ENCODE measurements around the gene LIN54. TPM values are rescaled to one million over a fixed set of nuclear protein-coding genes. Genes with fewer than 3 reads are reported as not detected.
A peak's percentile ranks its signal among the peaks of the same experiment; 100 is the strongest.

Gene LIN54
- total RNA-seq, 1 donor from 2014 or later: 11.1 TPM

GRCh38 chr4:82890528-82890900 lies 120.1 kb downstream of the LIN54 start:
- Mint-ChIP-seq H3K4me1 (ENCODE audit: low read depth, unreplicated experiment) (peaks cover 21% of the 10 kb centered on the region), H3K27ac (ENCODE audit: unreplicated experiment) (peak overlapping the region; percentile 98), H3K27me3 (ENCODE audit: low read depth, unreplicated experiment) (no peaks in the 10 kb centered on the region), H3K4me3 (ENCODE audit: unreplicated experiment) (peak overlapping the region; percentile 96), H3K9me3 (ENCODE audit: unreplicated experiment) (no peaks in the 10 kb centered on the region), H3K36me3 (ENCODE audit: low read depth, unreplicated experiment) (peaks cover 18% of the 10 kb centered on the region)
- no peak for DNase-seq (ENCODE audit: low read depth)
- no peak for FAIRE-seq
- H3K4me2 ChIP-seq (ENCODE audit: low read length): peak overlapping the region; percentile 89
- peak overlapping the region; percentile 94 for H3K4me3 ChIP-seq (ENCODE audit: insufficient read depth, low read depth, low read length)
- peak overlapping the region; percentile 100 for H3K9ac ChIP-seq (ENCODE audit: low read length)
- H2AFZ ChIP-seq (ENCODE audit: low read depth, low read length): peak overlapping the region; percentile 51
- peaks cover 20% of the 10 kb centered on the region for H3K36me3 ChIP-seq (ENCODE audit: insufficient read depth, low read length)
- peaks cover 15% of the 10 kb centered on the region for H3K4me1 ChIP-seq (ENCODE audit: insufficient read depth, low read length)
- peak overlapping the region; percentile 99 for H3K27ac ChIP-seq (ENCODE audit: low read depth, low read length)
- H3K9me3 ChIP-seq (ENCODE audit: insufficient read depth, low read depth, low read length): no peaks in the 10 kb centered on the region
- no peaks in the 10 kb centered on the region for H3K27me3 ChIP-seq (ENCODE audit: insufficient read depth, low read length)
- peaks cover 35% of the 10 kb centered on the region for H4K20me1 ChIP-seq (ENCODE audit: insufficient read depth, low read length)
- H3K79me2 ChIP-seq (ENCODE audit: insufficient read depth, low read length): peaks cover 84% of the 10 kb centered on the region
- TF ChIP-seq, protein P1, sequence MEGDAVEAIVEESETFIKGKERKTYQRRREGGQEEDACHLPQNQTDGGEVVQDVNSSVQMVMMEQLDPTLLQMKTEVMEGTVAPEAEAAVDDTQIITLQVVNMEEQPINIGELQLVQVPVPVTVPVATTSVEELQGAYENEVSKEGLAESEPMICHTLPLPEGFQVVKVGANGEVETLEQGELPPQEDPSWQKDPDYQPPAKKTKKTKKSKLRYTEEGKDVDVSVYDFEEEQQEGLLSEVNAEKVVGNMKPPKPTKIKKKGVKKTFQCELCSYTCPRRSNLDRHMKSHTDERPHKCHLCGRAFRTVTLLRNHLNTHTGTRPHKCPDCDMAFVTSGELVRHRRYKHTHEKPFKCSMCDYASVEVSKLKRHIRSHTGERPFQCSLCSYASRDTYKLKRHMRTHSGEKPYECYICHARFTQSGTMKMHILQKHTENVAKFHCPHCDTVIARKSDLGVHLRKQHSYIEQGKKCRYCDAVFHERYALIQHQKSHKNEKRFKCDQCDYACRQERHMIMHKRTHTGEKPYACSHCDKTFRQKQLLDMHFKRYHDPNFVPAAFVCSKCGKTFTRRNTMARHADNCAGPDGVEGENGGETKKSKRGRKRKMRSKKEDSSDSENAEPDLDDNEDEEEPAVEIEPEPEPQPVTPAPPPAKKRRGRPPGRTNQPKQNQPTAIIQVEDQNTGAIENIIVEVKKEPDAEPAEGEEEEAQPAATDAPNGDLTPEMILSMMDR (IDR thresholded peaks at IDR 0.05; ENCODE audit: insufficient read depth, low read depth, low read length): no peak
- no peak for TF ChIP-seq EZH2 (IDR thresholded peaks at IDR 0.05; ENCODE audit: insufficient read depth, low read length)

DNA sequence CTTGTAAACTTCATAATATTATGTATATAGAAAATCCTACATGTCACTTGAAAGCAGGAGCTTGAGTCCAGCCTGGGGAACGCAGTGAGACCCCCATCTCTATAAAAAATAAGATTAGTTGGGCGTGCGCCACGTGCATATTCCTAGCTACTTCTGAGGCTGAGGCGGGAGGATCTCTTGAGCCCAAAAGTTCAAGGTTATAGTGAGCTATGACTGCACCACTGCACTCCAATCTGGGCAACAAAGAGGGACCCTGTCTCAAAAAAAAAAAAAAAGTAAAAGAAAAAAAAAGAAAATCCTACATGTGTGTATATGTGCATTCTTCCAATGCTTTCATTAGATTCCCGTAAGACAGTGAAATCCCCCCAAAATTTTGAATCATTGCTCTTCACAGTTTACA lies 121.3 kb downstream of the LIN54 start:
- FAIRE-seq (no peak), DNase-seq (ENCODE audit: low read depth) (no peak)
- peak overlapping the region; percentile 89 for H3K4me2 ChIP-seq (ENCODE audit: low read length)
- no peaks in the 10 kb centered on the region for H3K27me3 ChIP-seq (ENCODE audit: insufficient read depth, low read length)
- Mint-ChIP-seq H3K27me3 (ENCODE audit: low read depth, unreplicated experiment) (no peaks in the 10 kb centered on the region), H3K4me3 (ENCODE audit: unreplicated experiment) (peak overlapping the region; percentile 96), H3K36me3 (ENCODE audit: low read depth, unreplicated experiment) (peaks cover 11% of the 10 kb centered on the region), H3K9me3 (ENCODE audit: unreplicated experiment) (no peaks in the 10 kb centered on the region), H3K27ac (ENCODE audit: unreplicated experiment) (peak overlapping the region; percentile 98), H3K4me1 (ENCODE audit: low read depth, unreplicated experiment) (peaks cover 23% of the 10 kb centered on the region)
- peaks cover 18% of the 10 kb centered on the region for H3K36me3 ChIP-seq (ENCODE audit: insufficient read depth, low read length)
- no peak for TF ChIP-seq EZH2 (IDR thresholded peaks at IDR 0.05; ENCODE audit: insufficient read depth, low read length)
- TF ChIP-seq, protein P1 (IDR thresholded peaks at IDR 0.05; ENCODE audit: insufficient read depth, low read depth, low read length): no peak
- peak overlapping the region; percentile 94 for H3K4me3 ChIP-seq (ENCODE audit: insufficient read depth, low read depth, low read length)
- peaks cover 84% of the 10 kb centered on the region for H3K79me2 ChIP-seq (ENCODE audit: insufficient read depth, low read length)
- no peaks in the 10 kb centered on the region for H3K9me3 ChIP-seq (ENCODE audit: insufficient read depth, low read depth, low read length)
- no peak overlapping the region for H2AFZ ChIP-seq (ENCODE audit: low read depth, low read length)
- peaks cover 47% of the 10 kb centered on the region for H4K20me1 ChIP-seq (ENCODE audit: insufficient read depth, low read length)
- no peak overlapping the region for H3K27ac ChIP-seq (ENCODE audit: low read depth, low read length)
- peaks cover 15% of the 10 kb centered on the region for H3K4me1 ChIP-seq (ENCODE audit: insufficient read depth, low read length)
- H3K9ac ChIP-seq (ENCODE audit: low read length): peak overlapping the region; percentile 100

GRCh38 chr4:82886147-82886942 lies 124.3 kb downstream of the LIN54 start:
- no peak overlapping the region for H3K27ac ChIP-seq (ENCODE audit: low read depth, low read length)
- peaks cover 7% of the 10 kb centered on the region for H3K4me1 Mint-ChIP-seq (ENCODE audit: low read depth, unreplicated experiment)
- no peak overlapping the region for H3K9ac ChIP-seq (ENCODE audit: low read length)
- H3K36me3 Mint-ChIP-seq (ENCODE audit: low read depth, unreplicated experiment): peaks cover 12% of the 10 kb centered on the region
- DNase-seq (ENCODE audit: low read depth) (no peak), FAIRE-seq (peak; percentile 20)
- H3K79me2 ChIP-seq (ENCODE audit: insufficient read depth, low read length): peaks cover 96% of the 10 kb centered on the region
- H3K9me3 Mint-ChIP-seq (ENCODE audit: unreplicated experiment): no peaks in the 10 kb centered on the region
- peaks cover 76% of the 10 kb centered on the region for H4K20me1 ChIP-seq (ENCODE audit: insufficient read depth, low read length)
- TF ChIP-seq, protein P1 (IDR thresholded peaks at IDR 0.05; ENCODE audit: insufficient read depth, low read depth, low read length): no peak
- TF ChIP-seq EZH2 (IDR thresholded peaks at IDR 0.05; ENCODE audit: insufficient read depth, low read length): no peak
- no peaks in the 10 kb centered on the region for H3K27me3 ChIP-seq (ENCODE audit: insufficient read depth, low read length)
- peak overlapping the region; percentile 9 for H3K4me3 ChIP-seq (ENCODE audit: insufficient read depth, low read depth, low read length)
- H3K4me1 ChIP-seq (ENCODE audit: insufficient read depth, low read length): peaks cover 4% of the 10 kb centered on the region
- H2AFZ ChIP-seq (ENCODE audit: low read depth, low read length): no peak overlapping the region
- H3K4me3 Mint-ChIP-seq (ENCODE audit: unreplicated experiment): peak overlapping the region; percentile 96
- no peaks in the 10 kb centered on the region for H3K9me3 ChIP-seq (ENCODE audit: insufficient read depth, low read depth, low read length)
- no peaks in the 10 kb centered on the region for H3K27me3 Mint-ChIP-seq (ENCODE audit: low read depth, unreplicated experiment)
- peak overlapping the region; percentile 78 for H3K4me2 ChIP-seq (ENCODE audit: low read length)
- peaks cover 9% of the 10 kb centered on the region for H3K36me3 ChIP-seq (ENCODE audit: insufficient read depth, low read length)
- no peak overlapping the region for H3K27ac Mint-ChIP-seq (ENCODE audit: unreplicated experiment)

All from astrocyte (in vitro differentiated cells and primary cell).